ENCODE measurements around the gene ALK.

The ALK gene

GRCh38 chr2:29644949-29645348 is 276.4 kb downstream of the ALK start:
- no peak for DNase-seq (ENCODE audit: low read depth)

- DNase-seq (ENCODE audit: low read depth), result no peak
These were observed 278.2 kb downstream of the ALK start for GRCh38 chr2:29643196-29643595.

- no peak for DNase-seq (ENCODE audit: low read depth)
These were observed 281.0 kb downstream of the ALK start for GRCh38 chr2:29640360-29640759.

- DNase-seq (ENCODE audit: low read depth), result no peak
These were observed 282.7 kb downstream of the ALK start for GRCh38 chr2:29638641-29639040.

DNA sequence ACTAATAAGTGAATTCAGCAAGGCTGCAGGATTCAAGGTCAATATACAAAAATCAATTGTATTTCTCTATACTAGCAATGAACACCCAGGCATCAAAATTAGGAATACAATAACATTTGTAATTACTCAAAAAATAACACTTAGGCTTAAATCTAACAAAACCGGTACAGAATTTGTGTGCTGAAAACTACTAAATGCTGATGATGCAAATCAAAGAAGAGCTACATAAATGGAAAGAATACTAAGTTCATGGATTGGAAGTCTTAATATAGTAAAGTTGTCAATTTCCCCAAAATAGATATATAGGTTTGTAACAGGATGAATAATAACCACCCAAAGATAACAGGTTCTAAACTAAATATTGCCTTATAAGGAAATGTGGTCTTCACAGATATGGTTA is 286.5 kb downstream of the ALK start:
- DNase-seq (ENCODE audit: low read depth), result no peak

GRCh38 chr2:29632018-29632417 is 289.4 kb downstream of the ALK start:
- peak; percentile 20 for DNase-seq (ENCODE audit: low read depth)

- DNase-seq (ENCODE audit: low read depth), result no peak
These were observed 291.9 kb downstream of the ALK start for GRCh38 chr2:29629495-29629894.

GRCh38 chr2:29628862-29629261 is 292.5 kb downstream of the ALK start:
- peak; percentile 36 for DNase-seq (ENCODE audit: low read depth)

- DNase-seq (ENCODE audit: low read depth), result peak; percentile 41
These were observed 293.2 kb downstream of the ALK start for GRCh38 chr2:29628108-29628745.

- DNase-seq (ENCODE audit: low read depth), result peak; percentile 89
These were observed 294.1 kb downstream of the ALK start for GRCh38 chr2:29627279-29627711.

DNA sequence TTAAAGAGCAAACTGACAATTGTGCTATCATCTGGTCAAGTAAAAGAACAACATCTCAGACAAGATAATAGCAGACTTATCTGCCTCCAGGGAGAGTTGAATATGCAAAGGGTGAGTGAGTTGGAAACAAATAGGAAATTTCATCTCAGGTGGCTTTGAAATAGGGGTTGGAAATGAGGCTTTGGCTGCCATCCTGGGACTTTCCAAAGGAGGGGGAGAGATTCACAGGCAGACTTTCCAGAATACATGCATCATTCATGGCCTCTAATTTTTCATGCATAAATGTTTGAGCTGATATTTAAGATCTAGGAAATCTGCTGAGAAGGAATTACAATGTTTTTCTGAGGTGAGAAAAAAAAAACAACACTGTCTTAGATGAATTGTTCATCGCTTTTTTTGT is 300.5 kb downstream of the ALK start:
- no peak for DNase-seq (ENCODE audit: low read depth)

GRCh38 chr2:29619689-29620088 is 301.7 kb downstream of the ALK start:
- no peak for DNase-seq (ENCODE audit: low read depth)

DNA sequence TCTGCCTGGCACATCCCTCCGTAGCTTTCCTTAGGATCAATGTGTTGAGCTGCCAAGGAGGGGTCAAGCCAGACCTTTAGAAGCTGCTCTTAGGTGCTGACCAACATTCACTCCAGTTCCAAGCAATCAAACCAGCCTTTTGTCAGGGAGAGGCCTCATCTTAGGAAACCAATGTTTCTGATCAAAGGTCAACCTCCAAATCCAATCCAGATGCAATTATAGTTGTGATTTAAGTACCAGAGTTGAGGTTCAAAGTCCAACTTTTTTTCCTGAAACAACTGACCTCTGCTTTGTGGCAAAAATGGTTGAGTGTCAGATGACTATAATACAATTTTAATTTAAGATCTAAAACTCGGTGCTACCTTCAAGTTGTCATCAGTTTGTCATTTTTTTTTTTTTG is 303.4 kb downstream of the ALK start:
- DNase-seq (ENCODE audit: low read depth), result no peak

GRCh38 chr2:29617351-29617750 is 304.0 kb downstream of the ALK start:
- DNase-seq (ENCODE audit: low read depth), result no peak

- no peak for DNase-seq (ENCODE audit: low read depth)
These were observed 304.8 kb downstream of the ALK start for GRCh38 chr2:29616569-29616968.

DNA sequence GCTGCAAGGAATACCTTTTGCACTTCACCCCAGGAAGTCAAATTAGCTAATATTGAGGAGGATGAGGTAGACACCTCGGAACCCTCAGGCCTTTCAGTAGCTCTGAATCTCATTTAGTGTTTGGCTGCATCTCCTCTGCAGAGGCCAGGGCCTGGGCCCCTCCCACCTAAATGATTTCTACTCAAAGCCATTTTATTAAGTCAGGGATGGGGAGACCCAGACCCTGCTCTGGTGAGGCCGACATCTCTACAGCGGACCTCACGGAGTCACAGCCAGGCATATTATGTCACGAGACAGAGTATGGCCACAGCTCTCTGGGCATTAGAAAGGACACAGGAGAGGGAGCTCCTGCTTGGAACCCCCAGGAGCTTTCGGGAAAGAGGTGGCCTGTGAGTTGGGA is 305.5 kb downstream of the ALK start:
- no peak for DNase-seq (ENCODE audit: low read depth)

GRCh38 chr2:29615183-29615582 is 306.2 kb downstream of the ALK start:
- DNase-seq (ENCODE audit: low read depth), result no peak

DNA sequence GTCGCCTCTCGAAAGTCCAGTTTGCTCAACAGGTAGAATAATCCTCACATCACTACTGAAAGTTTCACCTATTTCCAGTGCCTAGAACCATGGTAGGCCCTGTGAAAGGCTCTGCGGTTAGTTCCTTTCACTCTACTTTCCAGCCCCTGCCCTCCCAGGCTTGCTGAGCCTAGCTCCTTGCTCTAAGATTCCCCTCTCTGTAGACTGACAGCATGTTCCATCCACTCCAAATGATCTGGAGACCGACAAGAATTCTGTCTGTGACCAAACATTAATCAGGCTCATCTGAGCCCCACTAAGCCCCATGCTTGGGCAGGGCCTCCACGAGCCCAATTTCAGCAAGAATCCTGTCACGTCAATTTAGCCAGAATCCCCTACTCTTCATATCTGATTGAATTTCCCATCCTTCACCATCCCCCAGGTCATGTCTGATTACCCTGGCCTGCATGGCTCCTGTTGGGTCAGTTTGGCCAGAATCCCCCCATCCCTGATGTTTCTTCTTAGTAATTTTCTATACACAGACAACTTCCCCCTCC is 307.0 kb downstream of the ALK start:
- no peak for DNase-seq (ENCODE audit: low read depth)

- DNase-seq (ENCODE audit: low read depth), result no peak
These were observed 307.6 kb downstream of the ALK start for GRCh38 chr2:29613792-29614266.

GRCh38 chr2:29613067-29613466 is 308.3 kb downstream of the ALK start:
- DNase-seq (ENCODE audit: low read depth), result no peak

DNA sequence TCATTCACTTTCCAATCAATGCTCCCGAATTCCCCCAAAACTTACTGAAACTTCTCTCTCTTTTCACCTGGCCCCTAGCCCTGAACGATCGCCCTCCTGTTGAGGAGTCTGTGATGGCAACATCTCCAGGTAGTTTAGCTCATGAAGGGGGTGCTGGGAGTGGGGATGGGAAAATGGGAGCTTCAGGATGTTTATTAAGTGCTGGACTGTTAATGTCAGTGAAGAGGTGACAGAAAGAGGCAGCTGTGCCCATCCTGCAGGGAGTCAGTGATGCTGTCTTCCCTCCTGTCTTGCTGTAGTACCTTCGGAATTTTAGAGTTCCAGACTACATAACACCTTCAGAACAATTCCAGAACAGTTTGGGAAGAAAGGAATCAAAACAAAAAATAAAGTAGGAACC is 308.8 kb downstream of the ALK start:
- DNase-seq (ENCODE audit: low read depth), result no peak

- no peak for DNase-seq (ENCODE audit: low read depth)
These were observed 309.5 kb downstream of the ALK start for GRCh38 chr2:29611850-29612249.

DNA sequence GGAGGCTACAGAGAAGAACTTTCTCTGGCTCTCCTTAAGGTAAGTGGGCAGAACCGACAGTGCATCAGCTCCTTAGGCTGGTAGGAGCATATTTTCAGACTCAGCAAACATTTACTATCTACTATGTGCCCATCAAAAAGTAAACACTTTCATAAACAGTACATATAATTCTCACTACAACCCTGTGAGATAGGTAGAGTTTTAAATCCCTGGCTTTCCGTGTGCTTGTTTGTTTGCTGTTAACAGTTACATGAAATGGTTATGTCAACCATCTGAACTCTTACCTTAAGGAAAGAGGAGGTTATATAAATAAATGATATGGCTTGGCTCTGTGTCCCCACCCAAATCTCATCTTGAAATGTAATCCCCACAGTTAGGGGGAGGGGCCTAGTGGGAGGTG is 310.1 kb downstream of the ALK start:
- no peak for DNase-seq (ENCODE audit: low read depth)

DNA sequence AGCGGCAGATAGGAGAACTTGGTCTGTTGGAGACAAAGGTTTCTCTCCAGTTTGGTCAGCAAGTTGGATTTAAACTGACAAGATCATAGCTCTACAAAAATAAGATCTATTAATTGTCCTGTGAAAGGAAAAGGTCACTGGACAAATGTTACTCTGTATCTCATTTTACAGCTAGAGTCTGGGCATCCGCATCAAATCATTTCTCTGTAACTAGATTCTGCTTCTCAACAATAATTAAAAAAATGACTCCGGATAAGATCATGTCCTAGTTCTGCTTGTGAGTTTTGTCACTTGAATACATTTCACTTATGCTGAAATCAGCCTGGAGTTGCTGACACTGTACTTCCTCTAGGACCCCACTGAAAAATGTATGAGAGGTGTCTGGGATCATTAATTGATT is 310.8 kb downstream of the ALK start:
- DNase-seq (ENCODE audit: low read depth), result no peak
